ENCODE measurements around the gene TSPEAR. TPM values are rescaled to one million over a fixed set of nuclear protein-coding genes. Genes with fewer than 3 reads are reported as not detected.
"Not testable (repeated sequence)": the region's sequence is repeated elsewhere in the genome, so short reads cannot be mapped to it uniquely, and the experiment has no call there.

Gene TSPEAR
- total RNA-seq, 2 experiments from 2014 or later, result not detected

- no peak within 1 kb of the TSS for H3K27ac ChIP-seq (ENCODE audit: low read depth, low read length, poor library complexity, severe bottlenecking)
- no peak within 1 kb of the TSS for H3K4me3 ChIP-seq (ENCODE audit: low read depth, low read length, poor library complexity, severe bottlenecking)
- no peaks in the 10 kb centered on the region for H3K9me3 ChIP-seq (ENCODE audit: low read length)
- POLR2A ChIA-PET, result no interaction called here
- H2AFZ ChIP-seq (ENCODE audit: low read length), result no peak within 1 kb of the TSS
- DNase-seq (ENCODE audit: low spot score), result no peak
- no peaks in the 10 kb centered on the region for H3K4me1 ChIP-seq (ENCODE audit: insufficient read depth, low read length, poor library complexity, severe bottlenecking)
- CTCF ChIA-PET (ENCODE audit: unreplicated experiment), result no interaction called here
- BruUV-seq (replicated peaks), result no TSS peak
- H4K20me1 ChIP-seq (ENCODE audit: insufficient read depth, low read length), result no peaks in the 10 kb centered on the region
- H3K79me2 ChIP-seq (ENCODE audit: insufficient read depth, low read depth, low read length), result no peaks in the 10 kb centered on the region
- no peaks in the 10 kb centered on the region for H3K9me2 ChIP-seq (ENCODE audit: insufficient read depth, low read length)
- no peak for TF ChIP-seq EZH2phosphoT487 (IDR thresholded peaks at IDR 0.05; ENCODE audit: borderline replicate concordance, low read depth, low read length)
- no peak for TF ChIP-seq CTCF (conservative IDR thresholded peaks at IDR 0.05; ENCODE audit: low read length)
- no peak within 1 kb of the TSS for H3K4me2 ChIP-seq (ENCODE audit: low read length)
- intact Hi-C loops (cut with micrococcal nuclease; ENCODE audit: unreplicated experiment), result no loop called here
- no peaks in the 10 kb centered on the region for H3K36me3 ChIP-seq (ENCODE audit: insufficient read depth, low read length)
Observed at GRCh38 chr21:44666401-44667320, 44.7 kb downstream of the TSPEAR start, which contains the start of gene KRTAP12-2. Gene KRTAP12-2, minus strand, starts transcription at chr21:44666927. Its CDS starts 41 bp downstream, at chr21:44666886.

- H4K20me1 ChIP-seq (ENCODE audit: insufficient read depth, low read length), result no peaks in the 10 kb centered on the region
- H2AFZ ChIP-seq (ENCODE audit: low read length), result no peak overlapping the region
- H3K4me2 ChIP-seq (ENCODE audit: low read length), result no peak overlapping the region
- no peaks in the 10 kb centered on the region for H3K4me1 ChIP-seq (ENCODE audit: insufficient read depth, low read length, poor library complexity, severe bottlenecking)
- DNase-seq (ENCODE audit: low spot score), result no peak
- H3K79me2 ChIP-seq (ENCODE audit: insufficient read depth, low read depth, low read length), result no peaks in the 10 kb centered on the region
- POLR2A ChIA-PET, result no interaction called here
- H3K36me3 ChIP-seq (ENCODE audit: insufficient read depth, low read length), result no peaks in the 10 kb centered on the region
- H3K4me3 ChIP-seq (ENCODE audit: low read depth, low read length, poor library complexity, severe bottlenecking), result no peak overlapping the region
- intact Hi-C loops (cut with micrococcal nuclease; ENCODE audit: unreplicated experiment), result no loop called here
- no peaks in the 10 kb centered on the region for H3K9me3 ChIP-seq (ENCODE audit: low read length)
- no peak overlapping the region for H3K27ac ChIP-seq (ENCODE audit: low read depth, low read length, poor library complexity, severe bottlenecking)
- CTCF ChIA-PET (ENCODE audit: unreplicated experiment), result no interaction called here
- no peaks in the 10 kb centered on the region for H3K9me2 ChIP-seq (ENCODE audit: insufficient read depth, low read length)
- no TSS peak for BruUV-seq (replicated peaks)
- TF ChIP-seq CTCF (conservative IDR thresholded peaks at IDR 0.05; ENCODE audit: low read length), result no peak
- no peak for TF ChIP-seq EZH2phosphoT487 (IDR thresholded peaks at IDR 0.05; ENCODE audit: borderline replicate concordance, low read depth, low read length)
Observed at GRCh38 chr21:44664691-44665090, 46.7 kb downstream of the TSPEAR start.

- H3K27ac ChIP-seq (ENCODE audit: low read depth, low read length, poor library complexity, severe bottlenecking); H3K9me2 ChIP-seq (ENCODE audit: insufficient read depth, low read length); H4K20me1 ChIP-seq (ENCODE audit: insufficient read depth, low read length); BruUV-seq (replicated peaks); H3K4me3 ChIP-seq (ENCODE audit: low read depth, low read length, poor library complexity, severe bottlenecking); H2AFZ ChIP-seq (ENCODE audit: low read length); H3K36me3 ChIP-seq (ENCODE audit: insufficient read depth, low read length); CTCF ChIA-PET (ENCODE audit: unreplicated experiment); intact Hi-C loops (cut with micrococcal nuclease; ENCODE audit: unreplicated experiment); H3K9me3 ChIP-seq (ENCODE audit: low read length); H3K79me2 ChIP-seq (ENCODE audit: insufficient read depth, low read depth, low read length); DNase-seq (ENCODE audit: low spot score); H3K4me1 ChIP-seq (ENCODE audit: insufficient read depth, low read length, poor library complexity, severe bottlenecking); H3K4me2 ChIP-seq (ENCODE audit: low read length); POLR2A ChIA-PET: not testable (repeated sequence)
Observed at GRCh38 chr21:44661567-44661966, 49.8 kb downstream of the TSPEAR start.

All from OCI-LY7 (cell line).